Lung (tissue), 12 donors: ENCODE results near the gene PRRT3. TPM values are rescaled to one million over a fixed set of nuclear protein-coding genes. Genes with fewer than 3 reads are reported as not detected.

Experiments
- ATAC-seq: fragments of 200-7000 bp; cut with Tn5 transposase; one replicate; pipeline ENCODE4 v1.9.1; 2020; ENCODE audit warnings: moderate number of reproducible peaks; ENCODE audit not compliant: insufficient read depth, low FRiP score
- DNase-seq, 3 donors: peaks; one replicate each; pipeline ENCODE4 v3.0.0-alpha.2; 2013 to 2017
- H3K27ac ChIP-seq, 2 donors: one replicate each; pipeline ENCODE4 v1.5.1; 2013; ENCODE audit warnings: mild to moderate bottlenecking in 2 of 2, moderate library complexity in 2 of 2, control low read depth in 1 of 2, inconsistent platforms in 1 of 2, low read depth in 1 of 2, low read length in 1 of 2
- H3K27me3 ChIP-seq, 3 donors: one replicate each; pipeline ENCODE4 v1.5.1; 2013; ENCODE audit warnings: low read length in 2 of 3; ENCODE audit not compliant: control insufficient read depth in 3 of 3, insufficient read depth in 3 of 3
- H3K36me3 ChIP-seq, 4 donors: one replicate each; pipeline ENCODE4 v1.5.1; 2013; ENCODE audit warnings: low read length in 4 of 4, mild to moderate bottlenecking in 1 of 4, moderate library complexity in 1 of 4; ENCODE audit not compliant: control insufficient read depth in 4 of 4, insufficient read depth in 4 of 4
- H3K4me1 ChIP-seq, 5 donors: one replicate each; pipeline ENCODE4 v1.5.1; 2013; ENCODE audit warnings: low read length in 5 of 5, mild to moderate bottlenecking in 2 of 5, moderate library complexity in 1 of 5; ENCODE audit not compliant: control insufficient read depth in 5 of 5, insufficient read depth in 5 of 5
- H3K4me3 ChIP-seq: one replicate; pipeline ENCODE4 v1.5.1; 2013; ENCODE audit warnings: mild to moderate bottlenecking, control low read depth, moderate library complexity
- H3K9ac ChIP-seq, 2 donors: one replicate each; pipeline ENCODE4 v1.5.1; 2013; ENCODE audit warnings: low read length in 2 of 2, control low read depth in 1 of 2; ENCODE audit not compliant: insufficient read depth in 1 of 2
- H3K9me3 ChIP-seq, 4 donors: one replicate each; pipeline ENCODE4 v1.5.1; 2013; ENCODE audit warnings: low read length in 3 of 4, mild to moderate bottlenecking in 1 of 4, moderate library complexity in 1 of 4; ENCODE audit not compliant: control insufficient read depth in 4 of 4, insufficient read depth in 3 of 4
- CTCF ChIP-seq: IDR thresholded peaks from 2 replicates; pipeline ENCODE4 v1.5.1; 2012; ENCODE audit warnings: mild to moderate bottlenecking; ENCODE audit errors: control extremely low read depth, extremely low read depth
- WGBS, 2 donors: extraction: QIAGEN DNeasy Blood & Tissue Kit; methylation state at CpG; one replicate each; pipeline ENCODE4 v1.1.7; 2013; 5-methylcytosine and 5-hydroxymethylcytosine counted together
- polyA plus RNA-seq, 2 donors: library from polyadenylated mRNA; stranded (reverse); fragments of 200-250 nt; gene quantifications; one replicate each; pipeline ENCODE4 v1.2.1, GENCODE V29; 2013
- total RNA-seq, 2 donors: library from RNA; depleted of rRNA in 1 of 2; stranded (reverse); fragments of >200 nt in 1 of 2; gene quantifications; one replicate each; pipeline ENCODE4 v1.2.1, GENCODE V29; 2014 to 2021
- donor health status: control.
- donor health status: control.
- donor health status: Bipolar disorder and iron deficiency.
- donor health status: healthy.
- donor health status: DM: yes; HTN: yes; CAD: no.

PRRT3 gene
- total and polyA plus RNA-seq, 4 donors = 1.1 to 5.2 (median 1.8) TPM

GRCh38 chr3:9933561-9934234 lies 18.5 kb downstream of the PRRT3 start, which contains the start of gene CRELD1:
Gene CRELD1 (plus strand): TSS chr3:9933834. CDS start chr3:9934439, 605 bp downstream.
- Histone ChIP-seq H3K27me3 (no peaks in the 10 kb centered on the region), H3K27ac (peak within 1 kb of the TSS; percentile 86 to 93), H3K4me3 (peak within 1 kb of the TSS; percentile 60), H3K9me3 (no peaks in the 10 kb centered on the region), H3K4me1 (peaks cover 0 to 17% (median 2%) of the 10 kb centered on the region in 5 donors), H3K36me3 (peaks cover 4 to 29% (median 16%) of the 10 kb centered on the region in 4 donors), H3K9ac (peak within 1 kb of the TSS; percentile 50 to 88)
- peak; percentile 91 to 98 (median 94) for DNase-seq
- peak; percentile 95 for ATAC-seq
- no peak for TF ChIP-seq CTCF
- WGBS, 2 donors = 0 to 1% methylated on average over 45 to 50 of the region's 50 CpGs

GRCh38 chr3:9932843-9933560 lies 19.2 kb downstream of the PRRT3 start:
- ATAC-seq (peak; percentile 84), DNase-seq (peak; percentile 67 to 90 (median 84))
- H3K27me3 ChIP-seq = no peaks in the 10 kb centered on the region
- no peak overlapping the region for H3K9ac ChIP-seq
- H3K4me1 ChIP-seq = peaks cover 0 to 17% (median 2%) of the 10 kb centered on the region in 5 donors
- peak; percentile 30 for TF ChIP-seq CTCF
- peaks cover 4 to 29% (median 19%) of the 10 kb centered on the region in 4 donors for H3K36me3 ChIP-seq
- no peaks in the 10 kb centered on the region for H3K9me3 ChIP-seq
- peak overlapping the region; percentile 86 to 93 for H3K27ac ChIP-seq
- 1% methylated on average over 60 to 77 of the region's 77 CpGs for WGBS, 2 donors
- H3K4me3 ChIP-seq = peak overlapping the region; percentile 53

GRCh38 chr3:9932535-9932842 lies 19.7 kb downstream of the PRRT3 start:
- Histone ChIP-seq H3K36me3 (peaks cover 4 to 26% (median 17%) of the 10 kb centered on the region in 4 donors), H3K27ac (peak overlapping the region; percentile 86 to 93), H3K4me3 (peak overlapping the region; percentile 53), H3K9me3 (no peaks in the 10 kb centered on the region), H3K27me3 (no peaks in the 10 kb centered on the region), H3K9ac (no peak overlapping the region), H3K4me1 (peaks cover 0 to 17% (median 2%) of the 10 kb centered on the region in 5 donors)
- DNase-seq = no peak
- TF ChIP-seq CTCF = no peak
- 4 to 7% methylated on average over 13 of the region's 13 CpGs for WGBS, 2 donors
- ATAC-seq = no peak
